Sigmoid colon (tissue), 4 donors: ENCODE results near the gene BORCS5.

Experiments used
- POLR2A ChIP-seq, 2 donors: fragments of 450-650 bp; IDR thresholded peaks; one replicate each; pipeline ENCODE4 v1.6.1; 2016; ENCODE audit warnings: antibody characterized with exemption in 2 of 2, mild to moderate bottlenecking in 2 of 2, moderate library complexity in 2 of 2
- POLR2AphosphoS5 ChIP-seq, 4 donors: sonication (generic); formaldehyde crosslinking; IDR thresholded peaks; one replicate each; pipeline ENCODE4 v1.6.1; 2017; ENCODE audit warnings: antibody characterized with exemption in 4 of 4
- TF ChIP-seq, protein P1 (sequence below), 4 experiments: fragments of 450-650 bp in 3 of 4; fragments of 200-600 bp in 1 of 4; IDR thresholded peaks; one replicate each; pipeline ENCODE4 v1.5.1; 2016 to 2019; ENCODE audit warnings: antibody characterized with exemption in 4 of 4, mild to moderate bottlenecking in 3 of 4, moderate library complexity in 2 of 4

DNA sequence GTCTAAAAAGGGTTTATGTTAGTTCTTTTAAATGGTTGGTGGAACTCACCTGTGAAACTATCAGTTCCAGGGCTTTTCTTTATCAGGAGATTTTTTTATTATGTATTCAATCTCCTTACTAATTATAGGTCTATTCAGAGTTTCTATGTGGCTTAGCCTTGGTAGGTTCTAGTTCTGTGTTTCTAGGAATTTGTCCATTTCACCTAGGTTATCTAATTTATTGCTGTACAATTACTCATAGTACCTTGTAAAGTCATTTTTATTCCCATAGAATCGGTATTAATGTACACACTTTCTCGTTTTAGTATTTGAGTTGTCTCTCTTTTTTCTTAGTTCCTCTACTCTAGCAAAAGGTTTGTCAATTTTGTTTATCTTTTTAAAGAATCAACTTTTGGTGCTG lies 59.0 kb downstream of the BORCS5 start:
- TF ChIP-seq, protein P1, sequence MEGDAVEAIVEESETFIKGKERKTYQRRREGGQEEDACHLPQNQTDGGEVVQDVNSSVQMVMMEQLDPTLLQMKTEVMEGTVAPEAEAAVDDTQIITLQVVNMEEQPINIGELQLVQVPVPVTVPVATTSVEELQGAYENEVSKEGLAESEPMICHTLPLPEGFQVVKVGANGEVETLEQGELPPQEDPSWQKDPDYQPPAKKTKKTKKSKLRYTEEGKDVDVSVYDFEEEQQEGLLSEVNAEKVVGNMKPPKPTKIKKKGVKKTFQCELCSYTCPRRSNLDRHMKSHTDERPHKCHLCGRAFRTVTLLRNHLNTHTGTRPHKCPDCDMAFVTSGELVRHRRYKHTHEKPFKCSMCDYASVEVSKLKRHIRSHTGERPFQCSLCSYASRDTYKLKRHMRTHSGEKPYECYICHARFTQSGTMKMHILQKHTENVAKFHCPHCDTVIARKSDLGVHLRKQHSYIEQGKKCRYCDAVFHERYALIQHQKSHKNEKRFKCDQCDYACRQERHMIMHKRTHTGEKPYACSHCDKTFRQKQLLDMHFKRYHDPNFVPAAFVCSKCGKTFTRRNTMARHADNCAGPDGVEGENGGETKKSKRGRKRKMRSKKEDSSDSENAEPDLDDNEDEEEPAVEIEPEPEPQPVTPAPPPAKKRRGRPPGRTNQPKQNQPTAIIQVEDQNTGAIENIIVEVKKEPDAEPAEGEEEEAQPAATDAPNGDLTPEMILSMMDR (IDR thresholded peaks at IDR 0.05), result no peak
- no peak for TF ChIP-seq POLR2A (IDR thresholded peaks at IDR 0.05)
- TF ChIP-seq POLR2AphosphoS5 (IDR thresholded peaks at IDR 0.05), result no peak
